Kidney epithelial cell (primary cell): Measurements from ENCODE around the gene HOXD9. TPM values are rescaled to one million over a fixed set of nuclear protein-coding genes. Genes with fewer than 3 reads are reported as not detected.

Experiments
- DNase-seq: peaks from one replicate; pipeline ENCODE4 v3.0.0-alpha.2; 2010; ENCODE audit warnings: low read depth
- H3K27me3 ChIP-seq: 2 replicates; pipeline ENCODE4 v1.6.0; 2011; ENCODE audit warnings: low read length; ENCODE audit not compliant: control insufficient read depth, insufficient read depth
- H3K36me3 ChIP-seq: 2 replicates; pipeline ENCODE4 v1.5.1; 2011; ENCODE audit warnings: low read length; ENCODE audit not compliant: control insufficient read depth, insufficient read depth
- H3K4me3 ChIP-seq: 2 replicates; pipeline ENCODE4 v1.5.1; 2011; ENCODE audit warnings: low read depth, mild to moderate bottlenecking, control low read depth, low read length
- CTCF ChIP-seq: IDR thresholded peaks from 2 replicates; pipeline ENCODE4 v1.5.1; 2011; ENCODE audit warnings: mild to moderate bottlenecking, moderate library complexity, low read length, control low read depth, inconsistent platforms; ENCODE audit not compliant: insufficient read depth, poor library complexity, severe bottlenecking
- total RNA-seq: library from RNA; depleted of rRNA; stranded (reverse); fragments of >200 nt; gene quantifications from 2 replicates; pipeline ENCODE4 v1.2.3, GENCODE V29; 2015

The HOXD9 gene
- total RNA-seq, 1 donor from 2014 or later, result 12.2 TPM

GRCh38 chr2:176161825-176162626 is 39.5 kb downstream of the HOXD9 start:
- Histone ChIP-seq H3K4me3 (peak overlapping the region; percentile 43), H3K27me3 (no peaks in the 10 kb centered on the region), H3K36me3 (no peaks in the 10 kb centered on the region)
- no peak for DNase-seq
- no peak for TF ChIP-seq CTCF

GRCh38 chr2:176162911-176163671 is 40.6 kb downstream of the HOXD9 start:
- no peak for DNase-seq
- H3K27me3 ChIP-seq, result no peaks in the 10 kb centered on the region
- peak overlapping the region; percentile 43 for H3K4me3 ChIP-seq
- H3K36me3 ChIP-seq, result no peaks in the 10 kb centered on the region
- no peak for TF ChIP-seq CTCF

- H3K27me3 ChIP-seq, result no peaks in the 10 kb centered on the region
- no peak for TF ChIP-seq CTCF
Measured at GRCh38 chr2:176163672-176164056, 41.1 kb downstream of the HOXD9 start.

GRCh38 chr2:176164201-176164600 is 41.7 kb downstream of the HOXD9 start:
- Histone ChIP-seq H3K4me3 (peak overlapping the region; percentile 30), H3K27me3 (no peaks in the 10 kb centered on the region), H3K36me3 (no peaks in the 10 kb centered on the region)
- no peak for TF ChIP-seq CTCF
- no peak for DNase-seq

More at GRCh38 chr2:176163672-176164056, 41.1 kb downstream of the HOXD9 start:
- Histone ChIP-seq H3K4me3 (no peak overlapping the region), H3K36me3 (no peaks in the 10 kb centered on the region)
- DNase-seq, result no peak

- no peaks in the 10 kb centered on the region for H3K36me3 ChIP-seq
- DNase-seq, result no peak
- TF ChIP-seq CTCF, result no peak
- H3K4me3 ChIP-seq, result peak overlapping the region; percentile 30
- no peaks in the 10 kb centered on the region for H3K27me3 ChIP-seq
Measured at GRCh38 chr2:176164611-176165369, 42.3 kb downstream of the HOXD9 start.
